Brain microvascular endothelial cell (primary cell): Measurements from ENCODE around the gene YAP1.

Experiments
- DNase-seq: peaks from one replicate; pipeline ENCODE4 v3.0.0-alpha.2; 2020
- H3K27ac ChIP-seq: fragments of 250-450 bp; sonication (Bioruptor Pico); 2 replicates; pipeline ENCODE4 v1.5.1; 2020; ENCODE audit warnings: mild to moderate bottlenecking, moderate library complexity
- H3K27me3 ChIP-seq: fragments of 250-450 bp; sonication (Bioruptor Pico); replicated peaks from 2 replicates; pipeline ENCODE4 v1.5.1; 2020; ENCODE audit warnings: mild to moderate bottlenecking
- H3K36me3 ChIP-seq: fragments of 250-450 bp; sonication (Bioruptor Pico); replicated peaks from 2 replicates; pipeline ENCODE4 v1.5.1; 2020; ENCODE audit warnings: mild to moderate bottlenecking
- H3K4me3 ChIP-seq: 2 replicates; pipeline ENCODE4 v1.5.1; 2011; ENCODE audit warnings: low read depth, mild to moderate bottlenecking, control low read depth, low read length, moderate library complexity
- in situ Hi-C: cut with HindIII; loops from 2 replicates; pipeline ENCODE4 v1.10.0; 2017; ENCODE audit warnings: low sequenced_read_pairs, low pct_ligation_motif_present
- TF ChIP-seq, protein P1 (sequence below): IDR thresholded peaks from 2 replicates; pipeline ENCODE4 v1.5.1; 2011; ENCODE audit warnings: low read depth, mild to moderate bottlenecking, moderate library complexity, low read length, control low read depth, inconsistent platforms; ENCODE audit errors: missing control alignments

Gene YAP1

DNA sequence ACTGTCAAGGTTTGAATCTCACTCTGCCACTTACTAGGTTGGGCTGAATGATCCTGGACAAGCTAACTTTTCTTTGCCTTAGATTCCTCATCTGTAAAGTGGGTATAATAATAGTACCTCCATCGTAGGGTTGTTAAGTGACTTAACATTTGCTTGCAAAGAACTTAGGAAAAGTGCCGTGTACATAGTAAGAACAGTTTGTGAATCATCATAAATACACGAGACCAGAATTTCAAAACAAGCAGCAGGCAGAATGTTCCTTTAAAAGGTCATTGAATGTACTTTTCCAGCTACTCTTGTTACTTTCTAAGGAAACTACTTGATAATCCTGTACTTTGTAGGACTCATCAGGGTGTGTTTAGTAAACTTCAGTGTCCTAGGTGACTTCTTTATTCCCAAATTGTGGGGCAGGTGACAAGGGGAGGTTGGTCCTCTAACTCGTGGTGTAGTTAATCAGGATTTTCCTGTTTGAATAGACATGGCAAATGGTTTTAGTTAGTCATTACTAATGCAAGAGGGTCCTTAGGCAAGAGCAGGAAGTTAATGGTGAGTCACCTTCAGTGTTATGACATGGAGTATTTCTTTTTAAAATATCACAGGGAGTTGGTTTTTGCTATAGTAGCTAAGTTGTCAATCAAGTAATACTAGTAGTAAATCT is 67.9 kb downstream of the YAP1 start:
- Histone ChIP-seq H3K4me3 (no peak overlapping the region), H3K27ac (peak overlapping the region; percentile 81), H3K36me3 (peaks cover 19% of the 10 kb centered on the region), H3K27me3 (no peaks in the 10 kb centered on the region)
- in situ Hi-C loops: no loop called here
- TF ChIP-seq, protein P1, sequence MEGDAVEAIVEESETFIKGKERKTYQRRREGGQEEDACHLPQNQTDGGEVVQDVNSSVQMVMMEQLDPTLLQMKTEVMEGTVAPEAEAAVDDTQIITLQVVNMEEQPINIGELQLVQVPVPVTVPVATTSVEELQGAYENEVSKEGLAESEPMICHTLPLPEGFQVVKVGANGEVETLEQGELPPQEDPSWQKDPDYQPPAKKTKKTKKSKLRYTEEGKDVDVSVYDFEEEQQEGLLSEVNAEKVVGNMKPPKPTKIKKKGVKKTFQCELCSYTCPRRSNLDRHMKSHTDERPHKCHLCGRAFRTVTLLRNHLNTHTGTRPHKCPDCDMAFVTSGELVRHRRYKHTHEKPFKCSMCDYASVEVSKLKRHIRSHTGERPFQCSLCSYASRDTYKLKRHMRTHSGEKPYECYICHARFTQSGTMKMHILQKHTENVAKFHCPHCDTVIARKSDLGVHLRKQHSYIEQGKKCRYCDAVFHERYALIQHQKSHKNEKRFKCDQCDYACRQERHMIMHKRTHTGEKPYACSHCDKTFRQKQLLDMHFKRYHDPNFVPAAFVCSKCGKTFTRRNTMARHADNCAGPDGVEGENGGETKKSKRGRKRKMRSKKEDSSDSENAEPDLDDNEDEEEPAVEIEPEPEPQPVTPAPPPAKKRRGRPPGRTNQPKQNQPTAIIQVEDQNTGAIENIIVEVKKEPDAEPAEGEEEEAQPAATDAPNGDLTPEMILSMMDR: no peak
- peak; percentile 78 for DNase-seq

DNA sequence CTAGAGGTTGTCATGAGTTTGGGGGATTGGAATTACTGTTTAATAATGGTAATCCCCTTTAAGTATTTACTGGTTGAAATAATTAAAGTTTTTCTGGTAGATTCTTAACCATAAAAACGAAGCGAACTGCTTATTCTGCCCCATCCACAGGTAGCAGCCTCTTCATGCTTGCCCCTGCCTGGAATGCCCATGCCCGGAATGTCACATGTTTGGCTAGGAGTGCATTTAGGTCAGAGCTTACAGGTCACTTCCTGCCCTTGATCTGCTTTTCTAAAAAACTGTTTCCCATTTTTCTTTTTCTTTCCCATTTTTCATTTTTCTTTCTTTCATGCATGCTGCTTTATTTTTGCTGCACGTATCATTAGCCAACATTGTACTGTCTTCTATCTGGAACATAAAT is 69.1 kb downstream of the YAP1 start:
- H3K36me3 ChIP-seq: peaks cover 21% of the 10 kb centered on the region

DNA sequence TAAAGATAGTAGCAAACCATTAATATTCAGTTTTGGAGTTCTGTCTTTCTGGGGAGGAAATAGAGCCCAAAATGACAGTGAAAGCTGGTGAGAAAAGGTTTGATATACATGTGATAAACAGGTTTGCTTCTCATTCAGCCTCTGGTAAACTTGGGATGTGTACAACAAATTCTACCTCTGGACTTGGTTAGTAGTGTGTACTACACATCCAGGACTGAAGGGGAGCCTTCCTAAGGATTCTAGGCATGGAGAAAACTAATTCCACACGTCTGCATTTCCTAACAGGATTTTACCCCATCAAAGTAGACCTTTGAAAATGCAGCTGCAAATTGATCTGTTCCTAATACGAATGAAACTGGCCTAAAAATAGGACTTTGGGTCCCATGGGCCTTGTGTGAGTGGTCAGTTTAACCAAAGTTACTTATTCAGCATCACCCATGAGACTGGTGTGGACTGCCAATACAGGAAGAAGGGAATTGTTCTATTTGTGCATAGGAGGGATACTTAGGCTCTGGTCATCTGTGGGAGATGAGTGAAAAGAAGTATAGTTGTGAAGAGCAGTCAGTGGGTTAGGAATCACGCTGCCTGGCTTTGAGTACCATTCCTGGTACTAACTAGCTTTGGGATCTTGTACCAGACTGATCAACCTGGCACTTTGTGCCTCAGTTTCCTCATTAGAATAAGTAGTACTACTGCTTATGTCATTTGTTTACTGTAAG is 74.2 kb downstream of the YAP1 start:
- Histone ChIP-seq H3K4me3 (no peak overlapping the region), H3K36me3 (peaks cover 9% of the 10 kb centered on the region), H3K27me3 (no peaks in the 10 kb centered on the region), H3K27ac (no peak overlapping the region)
- in situ Hi-C loops: no loop called here
- TF ChIP-seq, protein P1: no peak
- no peak for DNase-seq

More for the DNA sequence above, 69.1 kb downstream of the YAP1 start:
- in situ Hi-C loops: no loop called here
- no peak overlapping the region for H3K4me3 ChIP-seq
- TF ChIP-seq, protein P1: no peak
- DNase-seq: no peak
- H3K27me3 ChIP-seq: no peaks in the 10 kb centered on the region
- H3K27ac ChIP-seq: no peak overlapping the region

DNA sequence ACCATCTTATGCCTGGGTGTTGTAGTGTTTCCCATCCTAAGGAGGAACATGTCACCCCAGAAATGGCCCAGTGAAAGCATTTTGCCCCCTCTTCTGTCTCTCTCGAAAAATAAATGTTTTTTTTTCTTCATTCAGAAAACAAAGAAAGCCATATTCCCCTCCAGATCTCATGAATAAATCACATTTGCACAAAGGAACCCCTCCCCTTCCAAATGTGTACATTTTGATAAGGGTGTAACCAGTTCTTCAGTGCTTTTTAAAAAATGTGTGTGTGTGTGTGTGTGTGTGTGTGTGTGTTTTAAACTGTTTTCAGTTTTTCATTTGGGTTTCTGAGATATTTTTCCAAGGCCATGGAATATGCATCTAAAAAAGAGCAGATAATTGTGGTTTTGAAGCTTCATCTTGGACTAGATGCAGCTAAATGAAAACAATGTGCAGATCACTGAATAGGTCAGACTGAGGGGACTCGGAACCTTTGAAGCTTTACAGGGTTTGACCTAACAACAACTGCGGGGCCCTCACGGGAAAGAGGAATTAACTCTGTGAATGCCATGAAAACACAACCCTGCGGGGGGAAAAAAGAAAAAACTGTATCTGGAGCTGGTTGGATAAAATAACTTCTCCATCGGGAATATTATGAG is 76.4 kb downstream of the YAP1 start:
- DNase-seq: no peak
- Histone ChIP-seq H3K4me3 (no peak overlapping the region), H3K27me3 (no peaks in the 10 kb centered on the region), H3K36me3 (peaks cover 2% of the 10 kb centered on the region), H3K27ac (no peak overlapping the region)
- in situ Hi-C loops: no loop called here
- TF ChIP-seq, protein P1: no peak

DNA sequence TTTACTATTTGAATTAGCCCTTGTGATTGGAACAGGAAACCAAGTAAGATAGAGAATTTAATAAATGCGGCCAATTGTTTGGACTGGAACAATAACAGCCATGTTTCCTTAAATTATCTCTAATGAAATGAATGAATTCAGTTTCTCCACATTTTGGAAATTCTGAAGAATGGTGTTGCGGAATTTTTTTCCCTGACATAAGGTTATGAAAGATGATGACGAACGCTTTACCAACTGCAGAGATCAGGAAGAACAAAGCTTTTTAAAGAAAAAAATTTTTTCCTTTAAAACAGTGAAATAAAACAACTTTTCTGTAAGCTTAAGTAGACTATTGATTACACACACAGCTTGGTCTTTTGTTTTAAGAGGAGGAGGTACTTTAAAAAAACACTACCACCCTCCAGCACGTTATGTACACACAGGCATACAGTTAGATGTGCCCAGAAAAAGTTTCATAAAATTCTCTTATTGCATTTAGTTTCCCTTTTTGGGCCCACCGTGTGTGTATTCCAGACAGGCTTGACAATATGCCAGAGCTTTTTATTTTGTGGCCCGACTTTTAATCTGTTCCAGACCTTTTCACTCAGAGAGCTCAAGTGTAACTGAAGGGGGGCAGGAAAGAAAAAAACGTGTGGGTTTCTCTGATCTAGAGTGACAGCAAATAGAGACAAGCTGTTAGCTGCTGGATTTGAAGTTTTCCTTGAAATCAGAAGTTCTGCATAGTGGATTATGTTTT is 77.3 kb downstream of the YAP1 start:
- Histone ChIP-seq H3K4me3 (no peak overlapping the region), H3K36me3 (peaks cover 2% of the 10 kb centered on the region), H3K27ac (no peak overlapping the region), H3K27me3 (no peaks in the 10 kb centered on the region)
- TF ChIP-seq, protein P1: no peak
- DNase-seq: no peak
- in situ Hi-C loops: no loop called here
